Right lobe of liver (tissue), 6 donors: ENCODE results near the gene SECISBP2. TPM values are rescaled to one million over a fixed set of nuclear protein-coding genes. Genes with fewer than 3 reads are reported as not detected.
A peak's percentile ranks its signal among the peaks of the same experiment; 100 is the strongest.

Source experiments
- ATAC-seq, 4 donors: fragments of 200-7000 bp; cut with Tn5 transposase; one replicate each; pipeline ENCODE4 v1.9.1; 2020; ENCODE audit warnings: mild to moderate bottlenecking in 4 of 4, moderate library complexity in 4 of 4
- DNase-seq, 3 donors: peaks; one replicate each; pipeline ENCODE4 v3.0.0-alpha.2; 2020
- H3K27ac ChIP-seq, 3 donors: fragments of 200-600 bp; one replicate each; pipeline ENCODE4 v1.8.0; 2022
- H3K27me3 ChIP-seq, 2 donors: fragments of 200-600 bp; one replicate each; pipeline ENCODE4 v1.8.0; 2022
- H3K36me3 ChIP-seq, 4 donors: fragments of 200-600 bp; sonication (generic) in 1 of 4; one replicate each; pipeline versions ENCODE4 v1.5.1 to v1.8.0; 2017 to 2022; ENCODE audit warnings: control low read depth in 1 of 4
- H3K4me1 ChIP-seq, 4 donors: fragments of 200-600 bp; sonication (generic) in 1 of 4; one replicate each; pipeline versions ENCODE4 v1.5.1 to v1.8.0; 2017 to 2022; ENCODE audit warnings: control low read depth in 1 of 4
- H3K4me3 ChIP-seq, 3 donors: fragments of 200-600 bp; one replicate each; pipeline ENCODE4 v1.8.0; 2022
- H3K9me3 ChIP-seq, 4 donors: fragments of 200-600 bp; sonication (generic) in 1 of 4; one replicate each; pipeline versions ENCODE4 v1.5.1 to v1.8.0; 2017 to 2022; ENCODE audit warnings: control low read depth in 1 of 4
- POLR2A ChIP-seq: fragments of 450-650 bp; IDR thresholded peaks from one replicate; pipeline ENCODE4 v1.6.1; 2017; ENCODE audit warnings: antibody characterized with exemption, mild to moderate bottlenecking
- WGBS: methylation state at CpG from one replicate; pipeline ENCODE4 v1.1.6; 2018; ENCODE audit warnings: low coverage, low lambda C conversion rate; ENCODE audit not compliant: insufficient coverage; ENCODE audit errors: missing lambda C conversion rate; 5-methylcytosine and 5-hydroxymethylcytosine counted together
- intact Hi-C, 2 donors: fragments of 100-400 bp; cut with DNase I; formaldehyde crosslinking; loops; one replicate each; pipeline versions ENCODE4 v1.11.2 to v1.14.1; 2022
- total RNA-seq, 6 experiments: library from RNA; depleted of rRNA in 2 of 6; stranded (reverse); fragments of >200 nt in 2 of 6; fragmentation: NEBNext Ultra II Directional in 3 of 6; extraction: Animal tissue kit (Norgen Biotek cat#: 25700) in 3 of 6; gene quantifications; one replicate each; pipeline versions ENCODE4 v1.1.0 to v1.2.4, GENCODE V29; 2016 to 2023
- TF ChIP-seq, protein P1 (sequence below), 4 donors: fragments of 200-600 bp in 3 of 4; fragments of 450-650 bp in 1 of 4; IDR thresholded peaks; one replicate each; pipeline versions ENCODE4 v1.5.1 to v1.8.0; 2016 to 2022; ENCODE audit warnings: antibody characterized with exemption in 4 of 4, mild to moderate bottlenecking in 2 of 4
- donor health status: DM: no; HTN: yes; CAD: no.
- donor health status: DM: no; HTN: no; CAD: no.
- donor health status: DM: no; HTN: no; CAD: no.
- donor health status: DM: no; HTN: yes; CAD: no.
- donor health status: DM: no; HTN: yes; CAD: no.

Gene SECISBP2
- total RNA-seq, 6 experiments from 2014 or later = 17.3 to 34.2 (median 26.5) TPM

DNA sequence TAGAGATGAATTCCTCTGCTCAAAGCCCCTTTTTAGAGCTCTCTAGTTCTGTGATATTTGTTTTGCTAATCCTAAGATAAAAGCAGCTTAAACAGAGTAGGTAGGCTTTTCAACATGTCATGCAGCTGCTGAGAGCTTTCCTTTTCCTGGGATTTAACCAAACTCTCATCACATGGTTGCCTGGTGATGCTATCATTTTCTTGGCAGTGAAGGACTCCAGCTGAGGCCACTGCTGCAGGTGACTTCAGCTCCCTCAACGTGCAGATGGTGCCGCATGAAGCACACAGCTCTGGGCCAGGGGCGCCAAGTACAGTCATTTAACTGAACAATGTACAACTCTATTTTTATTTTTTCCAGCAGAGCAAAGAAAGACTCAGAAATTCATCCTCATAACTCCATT is 42.2 kb downstream of the SECISBP2 start:
- Histone ChIP-seq H3K9me3 (no peaks in the 10 kb centered on the region), H3K4me1 (peaks cover 0 to 12% (median 5%) of the 10 kb centered on the region in 4 donors), H3K27ac (no peak overlapping the region), H3K27me3 (no peaks in the 10 kb centered on the region), H3K4me3 (no peak overlapping the region), H3K36me3 (peaks cover 0 to 51% (median 16%) of the 10 kb centered on the region in 4 donors)
- 79% methylated on average over 3 of the region's 3 CpGs for WGBS
- intact Hi-C loops = no loop called here
- ATAC-seq (no peak), DNase-seq (no peak)
- TF ChIP-seq, protein P1, sequence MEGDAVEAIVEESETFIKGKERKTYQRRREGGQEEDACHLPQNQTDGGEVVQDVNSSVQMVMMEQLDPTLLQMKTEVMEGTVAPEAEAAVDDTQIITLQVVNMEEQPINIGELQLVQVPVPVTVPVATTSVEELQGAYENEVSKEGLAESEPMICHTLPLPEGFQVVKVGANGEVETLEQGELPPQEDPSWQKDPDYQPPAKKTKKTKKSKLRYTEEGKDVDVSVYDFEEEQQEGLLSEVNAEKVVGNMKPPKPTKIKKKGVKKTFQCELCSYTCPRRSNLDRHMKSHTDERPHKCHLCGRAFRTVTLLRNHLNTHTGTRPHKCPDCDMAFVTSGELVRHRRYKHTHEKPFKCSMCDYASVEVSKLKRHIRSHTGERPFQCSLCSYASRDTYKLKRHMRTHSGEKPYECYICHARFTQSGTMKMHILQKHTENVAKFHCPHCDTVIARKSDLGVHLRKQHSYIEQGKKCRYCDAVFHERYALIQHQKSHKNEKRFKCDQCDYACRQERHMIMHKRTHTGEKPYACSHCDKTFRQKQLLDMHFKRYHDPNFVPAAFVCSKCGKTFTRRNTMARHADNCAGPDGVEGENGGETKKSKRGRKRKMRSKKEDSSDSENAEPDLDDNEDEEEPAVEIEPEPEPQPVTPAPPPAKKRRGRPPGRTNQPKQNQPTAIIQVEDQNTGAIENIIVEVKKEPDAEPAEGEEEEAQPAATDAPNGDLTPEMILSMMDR (IDR thresholded peaks at IDR 0.05) = no peak

DNA sequence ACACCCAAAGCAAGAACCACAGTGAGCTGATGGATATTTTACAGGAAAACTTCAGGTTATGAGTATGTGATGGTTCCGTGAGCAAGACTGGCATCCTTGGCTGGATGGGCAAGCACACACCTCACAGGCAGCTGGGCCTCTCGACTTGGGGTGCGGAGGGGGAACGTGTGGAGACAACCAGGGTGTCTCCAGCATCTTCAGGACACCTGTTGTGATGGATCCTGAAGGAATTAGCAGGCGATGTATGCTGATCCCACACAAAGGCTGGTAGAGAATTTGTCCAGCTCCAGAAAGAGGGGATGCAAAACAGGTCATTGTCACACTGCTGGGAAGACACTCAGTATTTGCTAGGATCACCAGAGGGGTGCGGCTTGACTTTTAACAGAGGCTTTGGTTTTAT is 42.7 kb downstream of the SECISBP2 start:
- ATAC-seq (no peak), DNase-seq (no peak)
- Histone ChIP-seq H3K27ac (no peak overlapping the region), H3K36me3 (peaks cover 0 to 45% (median 16%) of the 10 kb centered on the region in 4 donors), H3K4me3 (no peak overlapping the region), H3K9me3 (no peaks in the 10 kb centered on the region), H3K4me1 (peaks cover 0 to 12% (median 5%) of the 10 kb centered on the region in 4 donors), H3K27me3 (no peaks in the 10 kb centered on the region)
- intact Hi-C loops = no loop called here
- 97% methylated on average over 4 of the region's 6 CpGs for WGBS
- no peak for TF ChIP-seq POLR2A
- TF ChIP-seq, protein P1 (IDR thresholded peaks at IDR 0.05) = no peak

DNA sequence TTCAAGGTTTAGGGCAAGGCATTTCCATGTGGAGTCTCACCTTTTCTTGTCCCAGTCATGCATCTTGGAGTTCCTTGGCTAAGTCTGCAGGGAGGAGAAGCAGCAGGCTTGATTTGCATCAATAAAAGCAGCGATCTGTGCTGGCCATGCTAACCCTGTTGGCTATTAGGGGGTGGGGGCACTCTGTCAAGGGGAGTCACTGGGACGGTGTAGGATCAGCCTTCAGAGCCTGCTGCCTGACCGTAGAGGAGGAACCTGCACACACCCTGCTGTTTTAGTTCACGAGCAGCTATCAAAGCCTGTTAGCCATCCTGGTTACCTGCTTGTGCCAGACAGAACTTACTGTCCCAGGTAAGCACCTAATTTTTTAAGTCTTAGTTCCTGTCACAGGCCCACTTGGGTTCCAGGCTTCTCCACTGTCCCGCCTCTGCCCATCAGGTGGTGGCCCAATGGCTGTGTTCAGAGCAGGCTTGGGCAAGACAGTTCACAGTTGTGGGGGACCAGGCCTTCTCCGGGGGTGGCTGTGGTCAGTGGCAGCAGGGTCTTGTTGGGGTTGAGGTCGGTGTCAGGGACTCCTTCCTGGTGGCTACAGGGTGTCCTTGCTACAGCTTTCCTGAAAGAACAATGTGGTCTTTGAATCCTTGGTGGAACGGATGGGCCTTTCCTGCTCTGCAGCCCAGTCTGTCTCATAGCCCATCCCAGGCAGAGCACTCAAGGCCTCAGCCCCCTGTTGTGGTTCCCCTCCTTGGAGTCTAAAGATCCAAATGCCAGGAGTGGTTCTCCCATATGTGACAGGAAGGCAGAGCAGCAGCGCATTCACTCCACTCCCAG is 43.7 kb downstream of the SECISBP2 start:
- WGBS = 73% methylated on average over 7 of the region's 9 CpGs
- TF ChIP-seq, protein P1 (IDR thresholded peaks at IDR 0.05) = no peak
- TF ChIP-seq POLR2A = no peak
- H3K9me3 ChIP-seq = no peaks in the 10 kb centered on the region
- intact Hi-C loops = no loop called here
- peaks cover 0 to 44% (median 16%) of the 10 kb centered on the region in 4 donors for H3K36me3 ChIP-seq
- no peak overlapping the region for H3K4me3 ChIP-seq
- peaks cover 0 to 10% (median 3%) of the 10 kb centered on the region in 4 donors for H3K4me1 ChIP-seq
- no peak overlapping the region for H3K27ac ChIP-seq
- no peaks in the 10 kb centered on the region for H3K27me3 ChIP-seq
- peak in 1 of 3 donors; percentile 40 for DNase-seq
- no peak for ATAC-seq

DNA sequence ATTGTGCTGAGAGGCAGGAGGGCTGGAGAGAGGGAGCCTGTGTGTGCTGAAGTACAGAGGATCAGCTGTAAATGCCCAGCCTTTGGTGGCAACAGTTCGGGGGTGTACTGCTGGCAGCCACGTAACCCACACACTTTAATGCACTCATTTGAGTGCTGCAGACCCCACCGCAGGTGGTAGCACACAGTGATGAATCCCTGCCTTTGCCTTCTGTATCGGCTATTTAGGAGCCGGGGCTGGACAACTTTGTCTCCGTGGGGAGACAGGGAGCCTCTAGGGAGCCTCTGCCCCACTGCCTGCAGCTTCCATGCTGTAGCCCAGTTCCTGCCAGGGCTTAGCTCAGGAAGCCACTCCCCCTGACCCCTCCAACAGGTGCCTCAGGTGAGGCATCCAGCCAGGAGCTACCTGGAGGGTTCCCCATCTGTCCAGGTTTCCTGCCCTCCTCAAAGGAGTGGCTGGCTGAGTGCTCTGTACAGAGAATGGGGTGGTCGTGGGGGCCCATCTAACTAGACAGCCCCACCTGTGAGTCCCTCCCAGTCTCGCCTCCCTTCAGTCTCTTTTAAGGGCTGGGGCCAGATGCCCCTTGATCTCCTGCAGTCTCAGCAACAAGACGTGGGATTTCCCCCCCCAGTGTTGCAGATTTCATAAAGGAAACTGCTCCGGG is 44.5 kb downstream of the SECISBP2 start:
- DNase-seq (peak in 1 of 3 donors; percentile 37), ATAC-seq (no peak)
- H3K27me3 ChIP-seq = no peaks in the 10 kb centered on the region
- WGBS = 70% methylated on average over 2 of the region's 10 CpGs
- H3K9me3 ChIP-seq = no peaks in the 10 kb centered on the region
- H3K4me1 ChIP-seq = peaks cover 0 to 3% (median 0%) of the 10 kb centered on the region in 4 donors
- H3K27ac ChIP-seq = no peak overlapping the region
- no peak for TF ChIP-seq POLR2A
- TF ChIP-seq, protein P1 (IDR thresholded peaks at IDR 0.05) = no peak
- intact Hi-C loops = no loop called here
- peaks cover 0 to 44% (median 16%) of the 10 kb centered on the region in 4 donors for H3K36me3 ChIP-seq
- H3K4me3 ChIP-seq = no peak overlapping the region
